ENCODE measurements around the gene CDR2L. TPM values are rescaled to one million over a fixed set of nuclear protein-coding genes. Genes with fewer than 3 reads are reported as not detected.
"Not testable (repeated sequence)": the region's sequence is repeated elsewhere in the genome, so short reads cannot be mapped to it uniquely, and the experiment has no call there.

The CDR2L gene
- total and polyA plus RNA-seq, 9 donors: 3.4 to 12.2 (median 8.8) TPM

DNA sequence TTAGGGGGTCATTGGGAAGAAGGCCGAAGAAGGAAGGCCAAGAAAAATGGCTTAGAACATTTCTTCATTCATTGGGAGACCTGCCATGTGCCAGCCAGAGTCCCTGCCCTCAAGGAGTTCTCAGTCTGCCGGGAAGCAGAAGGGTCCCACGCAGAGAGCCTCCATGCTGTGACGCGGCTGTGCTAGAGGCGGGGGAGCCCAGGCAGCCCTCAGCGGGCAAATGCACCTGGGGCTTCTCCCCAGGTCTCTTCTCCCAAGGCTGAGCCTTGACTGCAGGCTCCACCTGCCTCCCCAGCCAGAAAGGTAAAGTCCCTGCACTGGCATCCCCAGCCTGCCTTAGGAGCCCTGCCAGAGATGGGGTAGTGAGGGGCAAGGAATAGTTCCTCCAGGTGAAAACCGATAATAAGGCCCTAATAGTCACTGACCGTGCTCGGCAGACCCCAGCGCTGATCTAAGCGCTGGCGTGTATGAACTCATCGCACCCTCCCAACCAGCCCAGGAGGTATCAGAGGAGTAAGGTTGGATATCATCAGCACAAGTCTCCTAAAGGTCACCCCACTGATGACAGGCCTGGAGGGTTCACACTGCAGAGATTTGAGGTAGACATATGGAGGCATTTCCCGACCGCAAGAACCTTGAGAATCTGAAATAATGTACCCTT is 6.0 kb upstream of the CDR2L start:
- H3K4me1 ChIP-seq (ENCODE audit: control insufficient read depth, insufficient read depth, low read length): peaks cover 15% of the 10 kb centered on the region
- no peaks in the 10 kb centered on the region for H3K9me3 ChIP-seq (replicated peaks; ENCODE audit: control insufficient read depth, low read depth, low read length)
- no peaks in the 10 kb centered on the region for H3K36me3 ChIP-seq (ENCODE audit: control insufficient read depth, insufficient read depth, low read length)
- no peak for DNase-seq
- H3K4me3 ChIP-seq (ENCODE audit: low read length): peak overlapping the region; percentile 61
- H3K27me3 ChIP-seq (ENCODE audit: control insufficient read depth, insufficient read depth, low read length): peaks cover 7% of the 10 kb centered on the region
- 64% methylated on average over 12 of the region's 16 CpGs for WGBS (ENCODE audit: insufficient coverage)
- H3K27ac ChIP-seq (ENCODE audit: low read length): peak overlapping the region; percentile 91

DNA sequence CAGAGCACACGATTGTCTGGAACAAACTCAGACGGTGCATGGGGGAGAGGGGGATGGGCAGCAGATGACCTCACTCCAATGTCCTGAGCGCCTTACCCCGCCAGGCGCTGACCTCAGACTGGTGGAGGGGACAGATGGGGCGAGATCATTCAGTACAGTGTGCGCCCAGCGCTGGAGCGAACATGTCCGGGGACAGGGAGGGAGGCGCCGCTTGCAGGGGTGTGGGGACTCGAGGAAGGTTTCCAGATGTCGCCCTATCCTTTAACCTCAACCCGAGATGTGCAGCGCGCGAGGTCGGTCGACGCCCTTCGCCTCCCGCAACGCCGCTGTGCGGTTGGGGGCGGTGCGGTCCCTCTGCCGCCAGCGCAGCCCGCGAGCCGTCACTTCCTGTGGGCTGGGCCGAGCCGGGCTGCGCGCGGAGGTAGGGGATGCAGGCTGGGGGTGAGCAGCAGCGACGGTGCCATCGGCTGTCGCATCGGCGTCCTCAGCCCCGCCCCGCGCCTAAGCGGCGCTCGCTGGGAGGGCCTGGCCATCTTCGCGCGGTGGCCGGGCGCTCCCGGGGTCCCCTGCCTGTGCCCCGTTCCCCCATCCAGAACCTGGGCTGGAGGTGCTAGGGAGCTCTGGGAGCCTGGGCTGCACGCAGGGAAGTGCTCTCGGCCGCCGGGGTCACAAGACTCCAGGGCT is 5.3 kb upstream of the CDR2L start:
- peak; percentile 80 for DNase-seq
- under 1% methylated on average over 54 of the region's 61 CpGs for WGBS (ENCODE audit: insufficient coverage)
- Histone ChIP-seq H3K9me3 (replicated peaks; ENCODE audit: control insufficient read depth, low read depth, low read length) (no peaks in the 10 kb centered on the region), H3K27ac (ENCODE audit: low read length) (peak overlapping the region; percentile 91), H3K4me1 (ENCODE audit: control insufficient read depth, insufficient read depth, low read length) (peaks cover 18% of the 10 kb centered on the region), H3K36me3 (ENCODE audit: control insufficient read depth, insufficient read depth, low read length) (no peaks in the 10 kb centered on the region), H3K27me3 (ENCODE audit: control insufficient read depth, insufficient read depth, low read length) (peaks cover 5% of the 10 kb centered on the region), H3K4me3 (ENCODE audit: low read length) (peak overlapping the region; percentile 61)

DNA sequence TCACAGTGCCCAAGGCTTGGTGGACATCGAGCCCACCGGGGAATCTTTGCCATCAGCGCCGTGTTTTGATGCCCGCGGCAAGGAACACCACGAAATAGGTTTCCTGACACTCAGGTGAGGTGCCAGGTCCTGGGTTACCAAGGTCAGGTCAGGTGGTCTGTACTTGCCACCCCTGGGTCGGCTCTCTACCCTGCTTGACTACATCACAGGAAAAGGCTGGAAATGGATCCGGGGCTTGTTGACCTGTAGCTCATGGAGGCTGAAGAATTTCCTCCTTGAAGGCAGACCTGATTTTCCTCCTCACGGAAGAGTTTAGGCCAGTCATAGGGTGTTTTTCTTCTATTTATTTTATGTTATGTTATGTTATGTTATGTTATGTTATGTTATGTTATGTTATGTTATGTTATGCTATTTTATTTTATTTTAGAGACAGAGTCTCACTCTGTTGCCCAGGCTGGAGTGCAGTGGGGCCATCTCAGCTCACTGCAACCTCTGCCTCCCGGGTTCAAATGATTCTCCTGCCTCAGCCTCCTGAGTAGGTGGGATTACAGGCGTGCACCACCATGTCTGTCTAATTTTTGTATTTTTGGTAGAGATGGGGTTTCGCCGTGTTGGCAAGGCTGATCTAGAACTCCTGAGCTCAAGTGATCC is 4.6 kb upstream of the CDR2L start:
- Histone ChIP-seq H3K27ac (ENCODE audit: low read length) (peak overlapping the region; percentile 91), H3K4me1 (ENCODE audit: control insufficient read depth, insufficient read depth, low read length) (peaks cover 19% of the 10 kb centered on the region), H3K4me3 (ENCODE audit: low read length) (peak overlapping the region; percentile 61)
- not testable (repeated sequence) for H3K9me3 ChIP-seq (replicated peaks; ENCODE audit: control insufficient read depth, low read depth, low read length); H3K36me3 ChIP-seq (ENCODE audit: control insufficient read depth, insufficient read depth, low read length); DNase-seq; H3K27me3 ChIP-seq (ENCODE audit: control insufficient read depth, insufficient read depth, low read length)
- 10% methylated on average over 8 of the region's 14 CpGs for WGBS (ENCODE audit: insufficient coverage)

DNA sequence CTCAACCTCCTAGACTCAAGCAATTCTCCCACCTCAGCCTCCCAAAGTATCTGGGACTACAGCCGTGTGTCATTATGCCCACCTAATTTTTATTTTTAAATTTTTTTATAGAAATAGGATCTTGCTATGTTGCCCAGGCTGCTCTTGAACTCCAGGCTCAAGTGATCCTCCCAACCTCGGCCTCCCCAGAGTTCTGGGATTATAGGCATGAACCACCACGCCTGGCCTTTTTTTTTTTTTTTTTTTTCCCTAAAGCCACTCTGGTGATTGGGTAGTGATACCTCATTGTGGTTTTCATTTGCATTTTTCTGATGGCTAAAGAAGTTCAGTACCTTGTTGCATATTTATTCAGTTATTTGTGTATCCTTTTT is 1.2 kb upstream of the CDR2L start:
- H3K4me1 ChIP-seq (ENCODE audit: control insufficient read depth, insufficient read depth, low read length): peaks cover 42% of the 10 kb centered on the region
- no CpG with 5 or more reads among the region's 3 CpGs for WGBS (ENCODE audit: insufficient coverage)
- no peaks in the 10 kb centered on the region for H3K27me3 ChIP-seq (ENCODE audit: control insufficient read depth, insufficient read depth, low read length)

DNA sequence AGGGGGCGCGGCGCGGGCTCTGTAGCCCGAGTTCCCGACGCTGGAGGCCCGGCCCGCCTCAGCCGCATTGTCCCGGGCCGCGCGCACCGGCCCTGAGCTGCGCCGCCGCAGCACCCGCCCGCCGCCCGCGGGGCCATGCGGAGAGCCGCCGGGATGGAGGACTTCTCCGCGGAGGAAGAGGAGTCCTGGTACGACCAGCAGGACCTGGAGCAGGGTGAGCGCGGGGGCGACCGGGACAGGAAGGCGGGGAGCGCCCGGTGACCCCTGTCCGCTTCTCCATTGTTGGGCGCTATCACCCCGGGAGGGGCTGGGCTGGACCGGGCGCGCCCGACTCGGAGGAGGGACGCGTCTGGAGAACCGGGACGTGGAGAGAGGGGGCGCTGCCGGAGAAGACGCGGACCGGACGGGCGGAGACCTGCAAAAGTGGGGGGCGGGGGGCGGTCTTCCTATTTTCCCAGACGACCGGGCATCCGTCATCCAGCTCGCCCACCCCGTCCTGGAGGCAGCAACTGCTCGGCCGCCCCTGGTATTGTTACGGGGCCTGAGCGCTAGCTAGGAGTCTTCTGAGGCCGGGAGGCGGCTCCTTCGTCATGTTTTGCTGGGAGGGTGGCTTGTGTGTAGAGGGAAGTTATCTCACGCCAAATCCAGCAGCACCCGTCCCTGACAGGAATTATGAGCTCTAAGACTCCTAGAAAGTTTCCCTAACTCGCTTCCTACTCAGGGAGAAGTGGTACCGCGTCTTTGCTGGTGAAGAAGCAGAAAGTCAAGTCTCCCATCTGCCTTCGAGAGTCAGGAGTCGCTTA is 678 bp downstream of the CDR2L start:
- H3K4me1 ChIP-seq (ENCODE audit: control insufficient read depth, insufficient read depth, low read length): peaks cover 28% of the 10 kb centered on the region
- DNase-seq: peak; percentile 96
- peak overlapping the region; percentile 100 for H3K27ac ChIP-seq (ENCODE audit: low read length)
- under 1% methylated on average over 59 of the region's 76 CpGs for WGBS (ENCODE audit: insufficient coverage)
- no peaks in the 10 kb centered on the region for H3K9me3 ChIP-seq (replicated peaks; ENCODE audit: control insufficient read depth, low read depth, low read length)
- H3K27me3 ChIP-seq (ENCODE audit: control insufficient read depth, insufficient read depth, low read length): no peaks in the 10 kb centered on the region
- H3K4me3 ChIP-seq (ENCODE audit: low read length): peak overlapping the region; percentile 76
- H3K36me3 ChIP-seq (ENCODE audit: control insufficient read depth, insufficient read depth, low read length): peaks cover 3% of the 10 kb centered on the region

More for the DNA sequence above, 1.2 kb upstream of the CDR2L start:
- DNase-seq: no peak
- Histone ChIP-seq H3K27ac (ENCODE audit: low read length) (no peak overlapping the region), H3K4me3 (ENCODE audit: low read length) (no peak overlapping the region), H3K36me3 (ENCODE audit: control insufficient read depth, insufficient read depth, low read length) (peaks cover 3% of the 10 kb centered on the region), H3K9me3 (replicated peaks; ENCODE audit: control insufficient read depth, low read depth, low read length) (no peaks in the 10 kb centered on the region)

DNA sequence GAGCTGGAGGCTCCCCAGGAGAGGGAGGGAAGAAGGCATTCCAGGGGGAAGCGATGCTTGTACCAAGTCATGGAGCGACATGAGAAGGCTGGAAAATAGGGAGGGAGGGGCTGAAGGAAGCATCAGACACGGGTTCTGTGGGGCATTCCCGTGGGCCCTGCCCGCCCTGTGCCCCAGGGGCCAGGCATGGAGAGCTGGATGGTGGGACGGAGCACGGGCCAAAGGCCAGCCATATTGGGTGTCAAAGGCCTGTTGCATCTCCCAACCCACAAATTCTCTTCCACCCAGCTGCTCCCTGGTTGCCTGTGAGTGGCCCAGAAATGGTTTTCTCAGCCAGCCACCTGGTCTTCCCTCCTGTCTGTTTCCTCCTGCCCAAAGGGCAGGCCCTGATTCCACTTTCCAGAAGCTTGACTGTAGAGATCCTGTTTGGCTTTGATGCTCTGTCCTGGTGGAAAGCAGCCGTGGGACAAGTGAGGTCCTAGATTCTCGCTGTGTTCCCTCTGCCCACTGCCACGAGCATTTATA is 3.2 kb downstream of the CDR2L start:
- Histone ChIP-seq H3K27ac (ENCODE audit: low read length) (no peak overlapping the region), H3K4me1 (ENCODE audit: control insufficient read depth, insufficient read depth, low read length) (peaks cover 28% of the 10 kb centered on the region), H3K9me3 (replicated peaks; ENCODE audit: control insufficient read depth, low read depth, low read length) (no peaks in the 10 kb centered on the region), H3K27me3 (ENCODE audit: control insufficient read depth, insufficient read depth, low read length) (no peaks in the 10 kb centered on the region), H3K4me3 (ENCODE audit: low read length) (no peak overlapping the region), H3K36me3 (ENCODE audit: control insufficient read depth, insufficient read depth, low read length) (peaks cover 6% of the 10 kb centered on the region)
- no peak for DNase-seq
- WGBS (ENCODE audit: insufficient coverage): 90% methylated on average over 8 of the region's 10 CpGs

DNA sequence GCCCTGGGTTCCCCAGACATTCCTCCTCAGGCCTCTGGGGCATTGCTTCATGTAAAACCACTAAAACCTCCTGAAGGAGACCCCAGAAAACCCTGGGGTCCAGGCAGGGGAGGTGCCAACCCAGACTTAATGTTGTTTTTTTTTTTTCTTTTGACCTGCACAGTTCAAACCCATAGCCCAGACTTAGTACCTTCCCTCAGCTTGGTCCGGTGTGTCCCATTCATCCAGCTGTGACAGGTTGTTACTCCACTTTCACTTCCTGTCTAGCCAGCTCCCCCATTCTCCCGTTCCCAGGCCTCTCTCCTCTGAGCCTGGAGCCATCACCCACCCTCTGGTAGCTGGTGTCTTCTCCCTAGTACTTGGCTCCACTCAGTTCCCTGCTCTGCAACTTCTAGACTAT is 4.8 kb downstream of the CDR2L start:
- peaks cover 6% of the 10 kb centered on the region for H3K36me3 ChIP-seq (ENCODE audit: control insufficient read depth, insufficient read depth, low read length)
- H3K9me3 ChIP-seq (replicated peaks; ENCODE audit: control insufficient read depth, low read depth, low read length): no peaks in the 10 kb centered on the region
- H3K4me3 ChIP-seq (ENCODE audit: low read length): no peak overlapping the region
- H3K4me1 ChIP-seq (ENCODE audit: control insufficient read depth, insufficient read depth, low read length): peaks cover 25% of the 10 kb centered on the region
- 38% methylated on average over 2 of the region's 2 CpGs for WGBS (ENCODE audit: insufficient coverage)
- DNase-seq: no peak
- no peak overlapping the region for H3K27ac ChIP-seq (ENCODE audit: low read length)
- no peaks in the 10 kb centered on the region for H3K27me3 ChIP-seq (ENCODE audit: control insufficient read depth, insufficient read depth, low read length)

DNA sequence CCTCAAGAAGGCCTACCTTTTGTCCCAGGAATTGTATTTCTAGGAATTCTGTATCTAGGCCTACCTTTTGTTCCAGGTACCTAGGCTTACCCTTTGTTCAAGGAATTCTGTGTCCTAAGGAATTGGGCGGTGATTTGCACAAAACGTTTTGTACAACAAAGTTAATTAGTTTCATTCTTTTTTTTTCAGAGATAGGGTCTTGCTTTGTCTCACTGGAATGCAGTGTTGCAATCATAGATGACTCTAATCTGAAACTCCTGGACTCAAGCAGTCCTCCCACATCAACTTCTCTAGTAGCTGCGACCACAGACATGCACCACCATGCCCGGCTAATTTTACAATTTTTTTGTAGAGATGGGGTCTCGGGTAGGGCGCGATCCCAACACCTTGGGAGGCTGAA is 7.0 kb downstream of the CDR2L start:
- peaks cover 16% of the 10 kb centered on the region for H3K4me1 ChIP-seq (ENCODE audit: control insufficient read depth, insufficient read depth, low read length)
- WGBS (ENCODE audit: insufficient coverage): no CpG with 5 or more reads among the region's 7 CpGs
- no peak overlapping the region for H3K4me3 ChIP-seq (ENCODE audit: low read length)
- no peaks in the 10 kb centered on the region for H3K27me3 ChIP-seq (ENCODE audit: control insufficient read depth, insufficient read depth, low read length)
- H3K36me3 ChIP-seq (ENCODE audit: control insufficient read depth, insufficient read depth, low read length): peaks cover 6% of the 10 kb centered on the region
- no peak for DNase-seq
- H3K27ac ChIP-seq (ENCODE audit: low read length): no peak overlapping the region
- no peaks in the 10 kb centered on the region for H3K9me3 ChIP-seq (replicated peaks; ENCODE audit: control insufficient read depth, low read depth, low read length)

DNA sequence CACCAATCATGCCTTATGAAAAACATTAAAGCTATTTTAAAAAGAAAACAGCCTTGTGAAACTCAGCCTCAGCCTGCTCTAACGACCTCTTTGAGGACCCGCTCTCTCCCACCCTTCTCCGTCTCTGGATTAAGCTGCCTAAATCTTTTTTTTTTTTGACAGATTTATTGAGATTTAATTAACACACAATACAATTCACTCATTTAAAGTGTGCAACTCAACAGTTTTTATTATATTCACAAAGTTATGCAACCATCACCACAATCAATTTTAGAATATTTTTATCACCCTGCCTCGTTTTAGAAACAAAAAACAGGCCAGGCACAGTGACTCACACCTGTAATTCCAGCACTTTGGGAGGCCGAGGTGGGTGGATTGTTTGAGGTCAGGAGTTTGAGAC is 8.4 kb downstream of the CDR2L start:
- no peak for DNase-seq

More for the DNA sequence above, 8.4 kb downstream of the CDR2L start:
- H3K27me3 ChIP-seq (ENCODE audit: control insufficient read depth, insufficient read depth, low read length): no peaks in the 10 kb centered on the region
- H3K27ac ChIP-seq (ENCODE audit: low read length): no peak overlapping the region
- H3K9me3 ChIP-seq (replicated peaks; ENCODE audit: control insufficient read depth, low read depth, low read length): no peaks in the 10 kb centered on the region
- H3K4me1 ChIP-seq (ENCODE audit: control insufficient read depth, insufficient read depth, low read length): peaks cover 4% of the 10 kb centered on the region
- peaks cover 4% of the 10 kb centered on the region for H3K36me3 ChIP-seq (ENCODE audit: control insufficient read depth, insufficient read depth, low read length)
- no CpG with 5 or more reads among the region's 5 CpGs for WGBS (ENCODE audit: insufficient coverage)
- H3K4me3 ChIP-seq (ENCODE audit: low read length): no peak overlapping the region
